ENCODE results near the gene ZNF142. TPM values are rescaled to one million over a fixed set of nuclear protein-coding genes. Genes with fewer than 3 reads are reported as not detected.

The ZNF142 gene
- total RNA-seq, 1 experiment from 2014 or later = 35.5 TPM

DNA sequence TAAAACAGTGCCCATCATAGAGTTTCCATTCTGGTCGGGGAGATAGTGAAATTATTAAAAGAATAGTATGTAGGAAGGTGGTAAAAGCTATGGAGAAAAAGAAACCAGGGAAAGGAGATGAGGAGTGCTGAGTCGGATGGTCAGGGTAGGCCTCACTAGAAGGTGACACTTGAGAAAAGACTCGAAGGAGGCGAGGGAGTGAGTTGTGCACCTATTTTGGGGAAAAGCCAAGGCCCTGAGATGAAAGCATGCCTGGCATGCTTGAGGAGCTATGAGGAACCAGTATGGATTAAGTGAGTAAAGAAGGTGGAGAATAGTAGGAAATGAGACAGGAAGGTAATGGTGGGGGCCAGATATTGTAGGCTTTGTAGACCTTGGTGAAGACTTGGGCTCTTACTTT lies 43.9 kb upstream of the ZNF142 start:
- no peaks in the 10 kb centered on the region for H3K9me3 ChIP-seq (ENCODE audit: low read length)
- H2AFZ ChIP-seq (ENCODE audit: low read length) = no peak overlapping the region
- no peak overlapping the region for H3K9ac ChIP-seq (ENCODE audit: low read length)
- no peak for TF ChIP-seq EZH2 (IDR thresholded peaks at IDR 0.05; ENCODE audit: low read length, unreplicated experiment)
- TF ChIP-seq EZH2phosphoT487 (IDR thresholded peaks at IDR 0.05; ENCODE audit: borderline replicate concordance, low read length) = no peak
- TF ChIP-seq, protein P1, sequence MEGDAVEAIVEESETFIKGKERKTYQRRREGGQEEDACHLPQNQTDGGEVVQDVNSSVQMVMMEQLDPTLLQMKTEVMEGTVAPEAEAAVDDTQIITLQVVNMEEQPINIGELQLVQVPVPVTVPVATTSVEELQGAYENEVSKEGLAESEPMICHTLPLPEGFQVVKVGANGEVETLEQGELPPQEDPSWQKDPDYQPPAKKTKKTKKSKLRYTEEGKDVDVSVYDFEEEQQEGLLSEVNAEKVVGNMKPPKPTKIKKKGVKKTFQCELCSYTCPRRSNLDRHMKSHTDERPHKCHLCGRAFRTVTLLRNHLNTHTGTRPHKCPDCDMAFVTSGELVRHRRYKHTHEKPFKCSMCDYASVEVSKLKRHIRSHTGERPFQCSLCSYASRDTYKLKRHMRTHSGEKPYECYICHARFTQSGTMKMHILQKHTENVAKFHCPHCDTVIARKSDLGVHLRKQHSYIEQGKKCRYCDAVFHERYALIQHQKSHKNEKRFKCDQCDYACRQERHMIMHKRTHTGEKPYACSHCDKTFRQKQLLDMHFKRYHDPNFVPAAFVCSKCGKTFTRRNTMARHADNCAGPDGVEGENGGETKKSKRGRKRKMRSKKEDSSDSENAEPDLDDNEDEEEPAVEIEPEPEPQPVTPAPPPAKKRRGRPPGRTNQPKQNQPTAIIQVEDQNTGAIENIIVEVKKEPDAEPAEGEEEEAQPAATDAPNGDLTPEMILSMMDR (conservative IDR thresholded peaks at IDR 0.05; ENCODE audit: low read depth, low read length) = no peak
- ChIA-PET POLR2A (ENCODE audit: unreplicated experiment) (no interaction called here), CTCF (no interaction called here)
- H3F3A ChIP-seq (ENCODE audit: low read length, unreplicated experiment) = no peaks in the 10 kb centered on the region
- ATAC-seq = no peak
- no peaks in the 10 kb centered on the region for H3K79me2 ChIP-seq (ENCODE audit: low read length)
- H3K36me3 ChIP-seq (ENCODE audit: low read depth, low read length) = peaks cover 4% of the 10 kb centered on the region; the same call in 1 of the 2 replicates
- no peaks in the 10 kb centered on the region for H3K9me2 ChIP-seq (replicated peaks; ENCODE audit: low read length)
- no peak for DNase-seq
- intact Hi-C loops (cut with micrococcal nuclease) = no loop called here
- H3K27me3 ChIP-seq (ENCODE audit: low read length) = no peaks in the 10 kb centered on the region
- no peak overlapping the region for H3K4me3 ChIP-seq (ENCODE audit: low read length)
- H3K27ac ChIP-seq (ENCODE audit: low read length) = no peak overlapping the region
- BruUV-seq (replicated peaks) = no TSS peak
- H3K4me2 ChIP-seq (ENCODE audit: low read length) = no peak overlapping the region
- no peaks in the 10 kb centered on the region for H3K4me1 ChIP-seq (ENCODE audit: insufficient read depth, low read length)
- no peaks in the 10 kb centered on the region for H4K20me1 ChIP-seq (ENCODE audit: low read length)

- Histone ChIP-seq H3K9ac (ENCODE audit: low read length) (no peak overlapping the region), H3K27me3 (ENCODE audit: low read length) (no peaks in the 10 kb centered on the region), H3K9me2 (replicated peaks; ENCODE audit: low read length) (no peaks in the 10 kb centered on the region), H3K4me2 (ENCODE audit: low read length) (no peak overlapping the region), H3K4me1 (ENCODE audit: insufficient read depth, low read length) (no peaks in the 10 kb centered on the region), H3K36me3 (ENCODE audit: low read depth, low read length) (peaks cover 4% of the 10 kb centered on the region; the same call in 1 of the 2 replicates), H3K27ac (ENCODE audit: low read length) (no peak overlapping the region), H3F3A (ENCODE audit: low read length, unreplicated experiment) (no peaks in the 10 kb centered on the region), H3K9me3 (ENCODE audit: low read length) (no peaks in the 10 kb centered on the region), H3K4me3 (ENCODE audit: low read length) (no peak overlapping the region), H4K20me1 (ENCODE audit: low read length) (no peaks in the 10 kb centered on the region), H3K79me2 (ENCODE audit: low read length) (no peaks in the 10 kb centered on the region), H2AFZ (ENCODE audit: low read length) (no peak overlapping the region)
- TF ChIP-seq EZH2 (IDR thresholded peaks at IDR 0.05; ENCODE audit: low read length, unreplicated experiment) = no peak
- no peak for TF ChIP-seq EZH2phosphoT487 (IDR thresholded peaks at IDR 0.05; ENCODE audit: borderline replicate concordance, low read length)
- TF ChIP-seq, protein P1 (conservative IDR thresholded peaks at IDR 0.05; ENCODE audit: low read depth, low read length) = no peak
- ATAC-seq = no peak
- BruUV-seq (replicated peaks) = no TSS peak
- DNase-seq = no peak
- ChIA-PET CTCF (no interaction called here), POLR2A (ENCODE audit: unreplicated experiment) (no interaction called here)
- intact Hi-C loops (cut with micrococcal nuclease) = no loop called here
Measured at GRCh38 chr2:218701806-218702205, 42.4 kb upstream of the ZNF142 start.

GRCh38 chr2:218698885-218699284 lies 39.5 kb upstream of the ZNF142 start:
- Histone ChIP-seq H3K4me2 (ENCODE audit: low read length) (no peak overlapping the region), H3K4me1 (ENCODE audit: insufficient read depth, low read length) (no peaks in the 10 kb centered on the region), H3K4me3 (ENCODE audit: low read length) (no peak overlapping the region), H3K9me3 (ENCODE audit: low read length) (no peaks in the 10 kb centered on the region), H3K9ac (ENCODE audit: low read length) (no peak overlapping the region), H2AFZ (ENCODE audit: low read length) (no peak overlapping the region), H3K36me3 (ENCODE audit: low read depth, low read length) (peaks cover 10% of the 10 kb centered on the region; the same call in 1 of the 2 replicates), H3F3A (ENCODE audit: low read length, unreplicated experiment) (no peaks in the 10 kb centered on the region), H3K79me2 (ENCODE audit: low read length) (no peaks in the 10 kb centered on the region), H3K9me2 (replicated peaks; ENCODE audit: low read length) (no peaks in the 10 kb centered on the region), H3K27me3 (ENCODE audit: low read length) (no peaks in the 10 kb centered on the region), H3K27ac (ENCODE audit: low read length) (no peak overlapping the region), H4K20me1 (ENCODE audit: low read length) (no peaks in the 10 kb centered on the region)
- TF ChIP-seq EZH2phosphoT487 (IDR thresholded peaks at IDR 0.05; ENCODE audit: borderline replicate concordance, low read length) (no peak), EZH2 (IDR thresholded peaks at IDR 0.05; ENCODE audit: low read length, unreplicated experiment) (no peak)
- TF ChIP-seq, protein P1 (conservative IDR thresholded peaks at IDR 0.05; ENCODE audit: low read depth, low read length) = no peak
- ChIA-PET POLR2A (ENCODE audit: unreplicated experiment) (no interaction called here), CTCF (no interaction called here)
- no peak for DNase-seq
- no peak for ATAC-seq
- intact Hi-C loops (cut with micrococcal nuclease) = no loop called here
- BruUV-seq (replicated peaks) = no TSS peak
